COLO668 (cell line): Measurements from ENCODE around the gene HSPA2.
"Not testable (repeated sequence)": the region's sequence is repeated elsewhere in the genome, so short reads cannot be mapped to it uniquely, and the experiment has no call there.

Source experiments
- DNase-seq: peaks from one replicate; lab custom pipeline; 2025; ENCODE audit not compliant: unreplicated experiment; lab: John Stamatoyannopoulos, UW

Gene HSPA2

GRCh38 chr14:64558216-64558615 lies 17.7 kb downstream of the HSPA2 start:
- DNase-seq = not testable (repeated sequence)

- no peak for DNase-seq
These were observed 21.1 kb downstream of the HSPA2 start for GRCh38 chr14:64561631-64562030.

DNA sequence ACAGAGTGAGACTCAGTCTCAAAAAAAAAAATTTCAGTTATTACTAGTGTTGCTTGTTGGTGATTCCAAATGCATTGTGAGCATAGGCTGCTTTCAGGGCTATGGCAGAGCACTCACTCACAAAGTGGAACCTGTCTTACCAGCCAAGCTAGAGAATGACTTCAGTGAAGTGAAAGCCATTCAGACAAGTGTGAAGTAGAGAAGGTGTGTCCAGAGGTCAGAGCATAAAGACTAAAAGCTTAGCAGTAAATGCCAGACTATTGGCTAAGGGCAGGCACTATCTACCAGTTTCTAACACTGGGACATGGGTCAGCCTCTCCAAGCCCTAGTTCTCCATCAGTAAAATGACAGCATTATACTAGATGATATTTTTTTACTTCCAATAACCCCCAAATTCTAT lies 21.9 kb downstream of the HSPA2 start:
- DNase-seq = no peak

DNA sequence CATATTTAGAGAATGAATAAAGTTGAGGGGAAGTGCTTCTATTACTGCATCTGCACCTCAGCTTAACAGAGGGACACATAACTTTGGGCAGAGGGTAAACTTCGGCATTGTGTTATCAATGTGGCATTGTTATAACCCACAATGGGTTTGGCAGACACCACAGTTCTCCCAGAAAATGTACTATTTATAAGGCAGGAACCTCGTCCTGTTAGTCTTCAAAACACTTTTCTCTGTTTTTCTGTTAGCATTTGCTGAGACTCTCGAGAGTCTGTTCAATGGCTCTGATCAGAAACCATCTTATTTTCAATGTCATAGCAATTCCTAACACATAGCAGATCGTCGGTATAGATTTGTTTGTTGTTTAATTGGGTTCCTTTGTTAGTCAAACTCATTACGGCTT lies 23.2 kb downstream of the HSPA2 start:
- DNase-seq = no peak

DNA sequence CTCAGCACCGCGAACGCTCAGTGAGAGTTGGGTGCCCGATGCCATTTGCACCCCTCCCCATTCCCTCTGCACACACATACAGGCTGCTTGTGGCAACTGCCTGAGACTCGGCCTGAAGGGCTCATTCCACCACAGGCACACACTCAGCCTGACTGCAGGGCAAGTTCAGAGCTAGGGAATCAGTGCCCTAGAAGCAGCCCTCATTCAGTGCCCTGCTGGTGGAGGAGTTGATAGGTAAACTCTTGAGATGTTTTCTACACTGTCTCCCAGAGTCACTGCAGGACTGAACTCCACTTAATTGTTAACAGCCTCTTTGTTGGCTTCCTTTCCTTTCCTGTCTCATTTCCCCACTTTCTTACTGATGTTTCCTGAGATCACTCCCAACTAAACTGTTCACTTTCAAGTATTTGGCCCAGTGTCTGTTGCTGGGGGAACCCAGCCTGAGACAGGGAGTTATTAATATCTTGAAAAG lies 26.1 kb downstream of the HSPA2 start:
- DNase-seq = no peak

DNA sequence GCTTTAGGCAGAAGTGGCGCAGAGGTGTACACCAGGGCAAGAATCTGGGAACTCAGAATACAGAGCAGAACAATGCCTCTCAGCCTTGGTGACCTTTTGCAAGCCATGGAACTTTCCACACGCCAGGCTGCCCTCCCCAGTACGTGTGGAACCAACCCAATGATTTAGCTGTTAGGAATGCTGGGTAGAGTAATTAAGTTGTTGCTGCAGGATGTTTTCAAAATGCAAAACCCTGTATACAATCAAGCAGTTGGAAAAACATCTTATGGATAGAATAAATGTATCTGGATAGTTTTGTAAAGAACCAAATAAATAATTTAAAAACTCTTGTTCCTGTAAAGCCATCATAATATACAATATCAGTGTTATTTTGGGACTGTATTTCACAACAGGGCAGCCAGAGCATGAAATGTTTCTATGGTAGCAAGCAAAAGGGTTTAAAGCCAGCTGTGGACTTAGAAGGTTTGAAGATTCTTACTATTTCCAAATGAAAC lies 28.6 kb downstream of the HSPA2 start:
- DNase-seq = no peak

GRCh38 chr14:64569646-64570045 lies 29.1 kb downstream of the HSPA2 start:
- not testable (repeated sequence) for DNase-seq

DNA sequence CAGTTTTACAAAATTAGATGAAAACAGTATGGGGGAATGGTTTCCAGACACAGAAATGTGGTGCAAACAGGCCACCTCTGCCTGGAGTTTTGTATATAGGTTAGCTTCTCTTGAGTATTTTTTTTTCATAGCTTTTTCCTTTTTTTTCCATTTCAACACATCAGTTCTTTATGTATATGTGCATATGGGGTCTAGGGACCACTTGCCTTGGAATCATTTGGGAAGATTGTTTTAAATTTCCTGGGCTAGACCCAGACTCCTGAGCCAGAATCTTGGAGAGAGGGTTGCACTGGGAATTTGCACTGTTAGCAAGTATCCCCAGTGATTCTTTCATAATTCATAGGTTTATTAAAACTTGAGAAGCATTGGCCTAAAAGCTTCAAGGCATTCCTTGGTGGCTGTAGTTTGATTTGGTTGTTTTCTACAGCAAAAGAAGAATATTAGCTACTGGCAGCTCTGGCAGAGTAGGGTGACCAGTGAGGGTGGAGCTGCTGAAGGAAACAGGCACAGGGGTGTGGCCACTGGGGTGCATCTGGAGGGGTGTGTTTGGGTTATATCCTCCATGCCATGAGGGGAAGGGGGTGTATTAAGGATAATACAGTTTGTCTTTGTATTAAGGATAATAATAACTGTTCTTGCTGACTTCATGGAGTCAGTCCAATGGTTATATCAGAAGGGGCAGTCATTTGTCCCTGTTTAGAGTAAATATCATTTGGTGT lies 32.0 kb downstream of the HSPA2 start:
- DNase-seq = no peak

DNA sequence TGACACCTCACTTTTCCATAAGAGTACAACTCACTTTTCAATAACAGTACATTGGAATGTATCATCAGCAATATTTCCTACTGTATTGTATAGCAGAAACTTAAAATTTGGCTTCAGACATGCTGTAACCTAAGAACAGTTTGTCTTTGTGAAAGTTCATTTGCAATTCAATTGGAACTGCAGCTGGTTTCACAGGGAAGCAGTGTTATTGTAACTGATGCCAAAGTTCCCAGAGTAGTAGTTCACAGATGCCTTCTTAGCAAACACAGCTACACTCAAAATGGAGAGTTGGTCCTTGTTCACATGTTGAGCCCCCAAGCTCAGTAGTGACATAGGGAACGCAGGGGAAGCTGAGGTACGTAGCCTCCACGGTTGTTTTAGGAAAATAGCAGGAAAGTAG lies 32.6 kb downstream of the HSPA2 start:
- no peak for DNase-seq

DNA sequence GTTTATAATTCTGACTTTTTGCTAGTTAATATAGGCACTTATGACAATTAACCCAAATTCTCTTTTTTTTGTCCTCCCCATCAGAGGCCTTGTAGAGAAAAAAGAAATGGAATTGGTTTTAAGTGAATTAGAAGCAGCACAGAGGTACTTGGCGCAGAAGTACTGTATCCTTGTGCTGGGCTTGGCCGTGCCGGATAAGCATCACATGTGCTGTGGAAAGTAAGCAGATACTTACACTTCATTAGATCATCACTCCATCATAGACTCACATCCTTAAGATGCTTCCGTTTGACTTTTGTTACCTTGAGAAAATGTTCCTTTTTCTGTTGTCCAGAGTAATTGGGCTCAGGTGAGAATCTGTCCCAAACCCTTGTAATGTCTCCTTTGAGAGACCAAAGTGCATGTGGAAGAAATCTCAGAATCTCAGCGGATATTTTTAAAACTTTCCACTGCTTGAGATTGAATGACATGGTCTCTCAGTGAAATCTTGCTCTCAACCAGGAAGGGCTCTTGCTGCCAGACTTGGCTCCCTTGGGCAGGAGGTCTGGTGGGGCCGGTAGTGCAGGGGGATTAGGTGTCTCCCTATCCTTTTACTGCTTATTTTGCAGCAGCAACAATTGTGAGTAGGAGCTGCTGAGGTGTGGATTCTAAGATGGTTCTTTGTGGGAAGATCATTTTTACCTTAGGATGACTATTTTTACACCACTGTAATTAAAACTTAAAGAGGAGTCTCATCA lies 34.0 kb downstream of the HSPA2 start:
- no peak for DNase-seq

- no peak for DNase-seq
These were observed 36.7 kb downstream of the HSPA2 start for GRCh38 chr14:64577211-64577610.

- no peak for DNase-seq
These were observed 39.9 kb downstream of the HSPA2 start for GRCh38 chr14:64580467-64580866.

- DNase-seq = no peak
These were observed 40.8 kb downstream of the HSPA2 start for GRCh38 chr14:64581363-64581762.

GRCh38 chr14:64581817-64582216 lies 41.3 kb downstream of the HSPA2 start:
- no peak for DNase-seq

- no peak for DNase-seq
These were observed 43.6 kb downstream of the HSPA2 start for GRCh38 chr14:64584190-64584589.

GRCh38 chr14:64591809-64592208 lies 51.3 kb downstream of the HSPA2 start:
- DNase-seq = no peak
